SU-DHL-6 (cell line): ENCODE results near the gene CERT1.

Experiments used
- H2AFZ ChIP-seq: fragments of 200-600 bp; sonication (generic); 2 replicates; pipeline ENCODE4 v1.6.1; 2014; ENCODE audit warnings: low read depth, mild to moderate bottlenecking, moderate library complexity, mixed read lengths, antibody characterized with exemption, low read length; ENCODE audit not compliant: severe bottlenecking
- H3F3A ChIP-seq: fragments of 200-600 bp; shearing (Covaris generic); 2 replicates; pipeline ENCODE4 v1.6.0; 2016; ENCODE audit warnings: antibody characterized with exemption, mild to moderate bottlenecking; ENCODE audit not compliant: insufficient read depth
- H3K27ac ChIP-seq: fragments of 200-600 bp; sonication (generic); 2 replicates; pipeline ENCODE4 v1.5.1; 2016; ENCODE audit warnings: low read depth, mild to moderate bottlenecking, low read length, moderate library complexity, mixed read lengths
- H3K27me3 ChIP-seq: fragments of 200-600 bp; sonication (generic), shearing (Covaris generic); 2 replicates; pipeline ENCODE4 v1.6.0; 2014; ENCODE audit warnings: mild to moderate bottlenecking, low read length
- H3K36me3 ChIP-seq: fragments of 200-600 bp; sonication (generic); 2 replicates; pipeline ENCODE4 v1.6.1; 2014; ENCODE audit warnings: mild to moderate bottlenecking, low read length, mixed read lengths
- H3K4me2 ChIP-seq: fragments of 300-600, 200-600 bp; shearing (Covaris generic), sonication (generic); 2 replicates; pipeline ENCODE4 v1.6.0; 2014; ENCODE audit warnings: low read length, low read depth, mild to moderate bottlenecking; ENCODE audit not compliant: poor library complexity, severe bottlenecking
- H3K4me3 ChIP-seq: fragments of 200-600 bp; sonication (generic); 2 replicates; pipeline ENCODE4 v1.5.1; 2014; ENCODE audit warnings: antibody characterized with exemption, low read length, mild to moderate bottlenecking, mixed read lengths; ENCODE audit not compliant: insufficient read depth, poor library complexity, severe bottlenecking
- H3K79me2 ChIP-seq: fragments of 200-600 bp; sonication (generic); 2 replicates; pipeline ENCODE4 v1.6.1; 2014; ENCODE audit warnings: mild to moderate bottlenecking, low read length, moderate library complexity; ENCODE audit not compliant: insufficient read depth
- H3K9ac ChIP-seq: fragments of 200-600 bp; sonication (generic); 2 replicates; pipeline ENCODE4 v1.7.0; 2014; ENCODE audit warnings: mild to moderate bottlenecking, low read length
- H3K9me2 ChIP-seq: fragments of 200-600 bp; sonication (generic); replicated peaks from 2 replicates; pipeline ENCODE4 v1.6.1; 2014; ENCODE audit warnings: low read length; ENCODE audit not compliant: insufficient read depth
- H3K9me3 ChIP-seq: fragments of 200-600 bp; sonication (generic); 2 replicates; pipeline ENCODE4 v1.6.1; 2014; ENCODE audit warnings: low read length, mixed read lengths; ENCODE audit not compliant: insufficient read depth
- H4K20me1 ChIP-seq: fragments of 200-600 bp; sonication (generic); 2 replicates; pipeline ENCODE4 v1.6.1; 2014; ENCODE audit warnings: low read depth, mild to moderate bottlenecking, antibody characterized with exemption, low read length, moderate library complexity, mixed read lengths
- CTCF ChIP-seq: fragments of 200-600 bp; sonication (generic); IDR thresholded peaks from one replicate; pipeline ENCODE4 v1.5.1; 2017; ENCODE audit warnings: antibody characterized with exemption, mild to moderate bottlenecking, low read length, moderate library complexity; ENCODE audit not compliant: insufficient read depth, poor library complexity, severe bottlenecking
- EZH2phosphoT487 ChIP-seq: fragments of 200-600 bp; sonication (generic), shearing (Covaris generic); conservative IDR thresholded peaks from 2 replicates; pipeline ENCODE4 v1.6.1; 2018; ENCODE audit warnings: mild to moderate bottlenecking, antibody characterized with exemption, low read length, moderate library complexity, mixed read lengths

Gene CERT1

GRCh38 chr5:75355236-75355635 is 156.2 kb downstream of the CERT1 start:
- Histone ChIP-seq H3K4me2 (no peak overlapping the region), H3K27ac (no peak overlapping the region), H3K27me3 (no peaks in the 10 kb centered on the region), H3K79me2 (0 out of 2 replicates have a peak, but pooled peaks cover 7% of the 10 kb centered on the region), H3K9ac (no peak overlapping the region), H3F3A (peaks cover 32% of the 10 kb centered on the region; the same call in 1 of the 2 replicates), H4K20me1 (0 out of 2 replicates have a peak, but pooled peaks cover 11% of the 10 kb centered on the region), H3K36me3 (peaks cover 92% of the 10 kb centered on the region), H3K4me3 (no peak overlapping the region), H3K9me2 (no peaks in the 10 kb centered on the region), H2AFZ (no peak overlapping the region), H3K9me3 (no peaks in the 10 kb centered on the region)
- no peak for TF ChIP-seq EZH2phosphoT487
- no peak for TF ChIP-seq CTCF

GRCh38 chr5:75351139-75351926 is 160.1 kb downstream of the CERT1 start:
- Histone ChIP-seq H3K4me3 (no peak overlapping the region), H3K9me3 (no peaks in the 10 kb centered on the region), H3K4me2 (no peak overlapping the region), H3K9ac (no peak overlapping the region), H2AFZ (no peak overlapping the region), H3K36me3 (peaks cover 90% of the 10 kb centered on the region), H3K27me3 (no peaks in the 10 kb centered on the region), H3K27ac (no peak overlapping the region), H3K79me2 (0 out of 2 replicates have a peak, but pooled peaks cover 7% of the 10 kb centered on the region), H3K9me2 (no peaks in the 10 kb centered on the region), H4K20me1 (peaks cover 19% of the 10 kb centered on the region; the same call in 1 of the 2 replicates), H3F3A (peaks cover 10% of the 10 kb centered on the region; the same call in 1 of the 2 replicates)
- no peak for TF ChIP-seq CTCF
- no peak for TF ChIP-seq EZH2phosphoT487

- H4K20me1 ChIP-seq, result peaks cover 18% of the 10 kb centered on the region; the same call in 1 of the 2 replicates
- no peak overlapping the region for H3K4me2 ChIP-seq
- H3K79me2 ChIP-seq, result peaks cover 10% of the 10 kb centered on the region; the same call in 1 of the 2 replicates
- no peaks in the 10 kb centered on the region for H3K9me3 ChIP-seq
- H3K9ac ChIP-seq, result no peak overlapping the region
- no peak overlapping the region for H2AFZ ChIP-seq
- peaks cover 91% of the 10 kb centered on the region for H3K36me3 ChIP-seq
- no peak for TF ChIP-seq EZH2phosphoT487
- TF ChIP-seq CTCF, result no peak
- no peak overlapping the region for H3K27ac ChIP-seq
- no peaks in the 10 kb centered on the region for H3K27me3 ChIP-seq
- H3K9me2 ChIP-seq, result no peaks in the 10 kb centered on the region
- H3K4me3 ChIP-seq, result no peak overlapping the region
- H3F3A ChIP-seq, result peaks cover 10% of the 10 kb centered on the region; the same call in 1 of the 2 replicates
These were observed 161.8 kb downstream of the CERT1 start for GRCh38 chr5:75349663-75350062.
